A549 (cell line): ENCODE measurements around the gene RBKS.

ENCODE experiments used
- CEBPB ChIP-seq, 2 experiments: fragments of >200 bp in 1 of 2; sonication (Bioruptor Twin) in 1 of 2; formaldehyde crosslinking in 1 of 2; IDR thresholded peaks; 2 replicates each; pipeline ENCODE4 v1.6.1; 2012 to 2016
- CHD2 ChIP-seq: fragments of 150-350 bp; IDR thresholded peaks from 2 replicates; pipeline ENCODE4 v1.6.1; 2014; ENCODE audit warnings: low read length; ENCODE audit not compliant: partially characterized antibody
- CTCF ChIP-seq: fragments of >200 bp; sonication (Bioruptor Twin); formaldehyde crosslinking; IDR thresholded peaks from 3 replicates; pipeline ENCODE4 v1.5.1; 2016
- EP300 ChIP-seq, 2 experiments: fragments of >200 bp; sonication (Bioruptor Twin); formaldehyde crosslinking; IDR thresholded peaks; 2 replicates in 1 of 2; 3 replicates in 1 of 2; pipeline ENCODE4 v1.6.1; 2016 to 2017
- HOXB13 ChIP-seq: fragments of 250-450 bp; sonication (Bioruptor Pico); IDR thresholded peaks from 2 replicates; pipeline ENCODE4 v1.5.0; 2020; ENCODE audit warnings: low read depth, mild to moderate bottlenecking, moderate library complexity
- MYC ChIP-seq: IDR thresholded peaks from 2 replicates; pipeline ENCODE4 v1.6.1; 2012; ENCODE audit warnings: mild to moderate bottlenecking, inconsistent platforms, low read length, improper control_type of control experiment, borderline replicate concordance
- PHF8 ChIP-seq: fragments of 200-600 bp; sonication (generic); IDR thresholded peaks from 2 replicates; pipeline ENCODE4 v1.6.1; 2016; ENCODE audit warnings: low read depth, mild to moderate bottlenecking, antibody characterized with exemption, moderate library complexity, borderline replicate concordance
- POLR2A ChIP-seq: IDR thresholded peaks from 2 replicates; pipeline ENCODE4 v1.6.1; 2012; ENCODE audit warnings: mild to moderate bottlenecking, low read length
- POLR2AphosphoS2 ChIP-seq: conservative IDR thresholded peaks from 2 replicates; pipeline ENCODE4 v1.6.1; 2012; ENCODE audit warnings: low read length, improper control_type of control experiment, inconsistent platforms
- RAD21 ChIP-seq, 2 experiments: fragments of >200 bp in 1 of 2; sonication (Bioruptor Twin) in 1 of 2; formaldehyde crosslinking in 1 of 2; IDR thresholded peaks in 1 of 2; conservative IDR thresholded peaks in 1 of 2; 2 replicates in 1 of 2; 3 replicates in 1 of 2; pipeline ENCODE4 v1.6.1; 2012 to 2018; ENCODE audit warnings: inconsistent platforms in 1 of 2
- RFX5 ChIP-seq: fragments of 450-650 bp; IDR thresholded peaks from 2 replicates; pipeline ENCODE4 v1.7.1; 2014; ENCODE audit warnings: antibody characterized with exemption, mild to moderate bottlenecking, moderate library complexity
- SMC3 ChIP-seq: fragments of >200 bp; sonication (Bioruptor Twin); formaldehyde crosslinking; IDR thresholded peaks from 3 replicates; pipeline ENCODE4 v1.6.1; 2018; ENCODE audit warnings: inconsistent platforms
- TF ChIP-seq, protein P1 (sequence below): fragments of 200-600 bp; sonication (generic); IDR thresholded peaks from 2 replicates; pipeline ENCODE4 v1.6.1; 2016; ENCODE audit warnings: antibody characterized with exemption, mild to moderate bottlenecking, moderate library complexity

DNA sequence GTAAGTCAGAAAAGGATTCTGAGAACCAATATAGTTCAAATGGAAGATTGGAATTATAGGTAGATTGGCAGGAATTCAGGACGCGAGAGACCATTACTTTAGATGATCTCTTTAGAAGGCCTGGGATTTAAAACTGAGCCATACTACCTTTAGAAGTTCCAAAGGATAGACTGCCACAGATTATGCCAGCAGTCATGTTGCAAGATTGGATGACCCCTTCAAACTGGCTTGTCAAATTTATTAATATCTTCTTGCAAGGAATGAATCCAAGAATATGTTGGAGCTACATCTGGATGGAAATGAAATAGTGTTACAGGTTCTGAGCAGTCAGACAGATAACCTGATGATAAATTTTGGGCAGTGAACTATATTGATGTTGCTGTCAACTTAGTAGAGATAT is 22.3 kb upstream of the RBKS start:
- TF ChIP-seq SMC3 (no peak), CTCF (no peak), CEBPB (IDR thresholded peaks at IDR 0.05) (no peak), POLR2A (no peak), MYC (no peak), RAD21 (conservative IDR thresholded peaks at IDR 0.05 in 1 of 2, IDR thresholded peaks at IDR 0.05 in 1 of 2) (no peak), PHF8 (no peak), RFX5 (no peak), EP300 (IDR thresholded peaks at IDR 0.05) (no peak), HOXB13 (CRISPR knock-in tag) (no peak), CHD2 (no peak), POLR2AphosphoS2 (no peak)
- TF ChIP-seq, protein P1, sequence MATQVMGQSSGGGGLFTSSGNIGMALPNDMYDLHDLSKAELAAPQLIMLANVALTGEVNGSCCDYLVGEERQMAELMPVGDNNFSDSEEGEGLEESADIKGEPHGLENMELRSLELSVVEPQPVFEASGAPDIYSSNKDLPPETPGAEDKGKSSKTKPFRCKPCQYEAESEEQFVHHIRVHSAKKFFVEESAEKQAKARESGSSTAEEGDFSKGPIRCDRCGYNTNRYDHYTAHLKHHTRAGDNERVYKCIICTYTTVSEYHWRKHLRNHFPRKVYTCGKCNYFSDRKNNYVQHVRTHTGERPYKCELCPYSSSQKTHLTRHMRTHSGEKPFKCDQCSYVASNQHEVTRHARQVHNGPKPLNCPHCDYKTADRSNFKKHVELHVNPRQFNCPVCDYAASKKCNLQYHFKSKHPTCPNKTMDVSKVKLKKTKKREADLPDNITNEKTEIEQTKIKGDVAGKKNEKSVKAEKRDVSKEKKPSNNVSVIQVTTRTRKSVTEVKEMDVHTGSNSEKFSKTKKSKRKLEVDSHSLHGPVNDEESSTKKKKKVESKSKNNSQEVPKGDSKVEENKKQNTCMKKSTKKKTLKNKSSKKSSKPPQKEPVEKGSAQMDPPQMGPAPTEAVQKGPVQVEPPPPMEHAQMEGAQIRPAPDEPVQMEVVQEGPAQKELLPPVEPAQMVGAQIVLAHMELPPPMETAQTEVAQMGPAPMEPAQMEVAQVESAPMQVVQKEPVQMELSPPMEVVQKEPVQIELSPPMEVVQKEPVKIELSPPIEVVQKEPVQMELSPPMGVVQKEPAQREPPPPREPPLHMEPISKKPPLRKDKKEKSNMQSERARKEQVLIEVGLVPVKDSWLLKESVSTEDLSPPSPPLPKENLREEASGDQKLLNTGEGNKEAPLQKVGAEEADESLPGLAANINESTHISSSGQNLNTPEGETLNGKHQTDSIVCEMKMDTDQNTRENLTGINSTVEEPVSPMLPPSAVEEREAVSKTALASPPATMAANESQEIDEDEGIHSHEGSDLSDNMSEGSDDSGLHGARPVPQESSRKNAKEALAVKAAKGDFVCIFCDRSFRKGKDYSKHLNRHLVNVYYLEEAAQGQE: no peak
